Neural progenitor cell (in vitro differentiated cells): ENCODE results near the gene PRDM16. TPM values are rescaled to one million over a fixed set of nuclear protein-coding genes. Genes with fewer than 3 reads are reported as not detected.

Experiments
- DNase-seq: peaks from one replicate; pipeline ENCODE4 v3.0.0-alpha.2; 2016; ENCODE audit warnings: low spot score
- H2AFZ ChIP-seq: fragments of 200-600 bp; sonication (generic); replicated peaks from 2 replicates; pipeline ENCODE4 v1.6.1; 2016; ENCODE audit warnings: antibody characterized with exemption
- H3F3A ChIP-seq: fragments of 200-600 bp; sonication (generic); 2 replicates; pipeline ENCODE4 v1.6.1; 2016; ENCODE audit warnings: antibody characterized with exemption, low read depth
- H3K27ac ChIP-seq: fragments of 200-600 bp; sonication (generic); 2 replicates; pipeline ENCODE4 v1.5.1; 2016; ENCODE audit warnings: mild to moderate bottlenecking
- H3K27me3 ChIP-seq: fragments of 200-600 bp; sonication (generic); 2 replicates; pipeline ENCODE4 v1.6.1; 2016; ENCODE audit warnings: mild to moderate bottlenecking, moderate library complexity
- H3K36me3 ChIP-seq: fragments of 200-600 bp; sonication (generic); 2 replicates; pipeline ENCODE4 v1.5.1; 2016
- H3K4me1 ChIP-seq: fragments of 200-600 bp; sonication (generic); 2 replicates; pipeline ENCODE4 v1.6.1; 2016; ENCODE audit warnings: mixed run types
- H3K4me2 ChIP-seq: fragments of 200-600 bp; sonication (generic); 2 replicates; pipeline ENCODE4 v1.6.1; 2016
- H3K4me3 ChIP-seq: fragments of 200-600 bp; sonication (generic); 2 replicates; pipeline ENCODE4 v1.5.1; 2016
- H3K79me2 ChIP-seq: fragments of 200-600 bp; sonication (generic); 2 replicates; pipeline ENCODE4 v1.6.1; 2016; ENCODE audit warnings: low read depth
- H3K9ac ChIP-seq: fragments of 200-600 bp; sonication (generic); 2 replicates; pipeline ENCODE4 v1.6.1; 2016
- H3K9me3 ChIP-seq: fragments of 200-600 bp; sonication (generic); 2 replicates; pipeline ENCODE4 v1.5.1; 2016; ENCODE audit warnings: low read depth
- H4K20me1 ChIP-seq: fragments of 200-600 bp; sonication (generic); 2 replicates; pipeline ENCODE4 v1.6.1; 2016; ENCODE audit warnings: low read depth
- H3K27ac Mint-ChIP-seq: 3 replicates; pipeline ENCODE4 v1.8.0; 2021; ENCODE audit warnings: mixed read lengths
- H3K27me3 Mint-ChIP-seq: 2 replicates; pipeline ENCODE4 v1.8.0; 2022; ENCODE audit warnings: low read depth, mild to moderate bottlenecking, inconsistent platforms, moderate library complexity, mixed read lengths; ENCODE audit not compliant: insufficient read depth
- H3K36me3 Mint-ChIP-seq: 3 replicates; pipeline ENCODE4 v1.8.0; 2021; ENCODE audit warnings: mixed read lengths
- H3K4me1 Mint-ChIP-seq: 3 replicates; pipeline ENCODE4 v1.8.0; 2021; ENCODE audit warnings: mixed read lengths
- H3K4me3 Mint-ChIP-seq: 3 replicates; pipeline ENCODE4 v1.8.0; 2021; ENCODE audit warnings: mild to moderate bottlenecking, moderate library complexity, mixed read lengths
- H3K9me3 Mint-ChIP-seq: 3 replicates; pipeline ENCODE4 v1.8.0; 2020; ENCODE audit warnings: mixed read lengths
- CTCF ChIP-seq: fragments of 200-600 bp; sonication (generic); IDR thresholded peaks from 2 replicates; pipeline ENCODE4 v1.5.1; 2017; ENCODE audit warnings: antibody characterized with exemption, mild to moderate bottlenecking
- EZH2 ChIP-seq: fragments of 200-600 bp; sonication (generic); IDR thresholded peaks from 2 replicates; pipeline ENCODE4 v1.6.1; 2017; ENCODE audit warnings: antibody characterized with exemption, mild to moderate bottlenecking, moderate library complexity
- EZH2phosphoT487 ChIP-seq: fragments of 200-600 bp; sonication (generic); IDR thresholded peaks from 2 replicates; pipeline ENCODE4 v1.6.1; 2017; ENCODE audit warnings: antibody characterized with exemption
- total RNA-seq: library from RNA; depleted of rRNA; stranded (reverse); fragments of >200 nt; gene quantifications from 2 replicates; pipeline ENCODE4 v1.2.3, GENCODE V29; 2015; ENCODE audit warnings: low replicate concordance

Gene PRDM16
- total RNA-seq, 1 donor from 2014 or later: 1.9 TPM

- no peaks in the 10 kb centered on the region for H3K79me2 ChIP-seq
- H3F3A ChIP-seq: peaks cover 4% of the 10 kb centered on the region
- Mint-ChIP-seq H3K36me3 (peaks cover 3% of the 10 kb centered on the region), H3K27ac (peak overlapping the region; percentile 21), H3K27me3 (no peaks in the 10 kb centered on the region), H3K4me1 (peaks cover 2% of the 10 kb centered on the region), H3K4me3 (no peak overlapping the region), H3K9me3 (peaks cover 11% of the 10 kb centered on the region)
- H3K27me3 ChIP-seq: no peaks in the 10 kb centered on the region
- no peak overlapping the region for H3K27ac ChIP-seq
- no peak overlapping the region for H2AFZ ChIP-seq
- H3K9ac ChIP-seq: no peak overlapping the region
- TF ChIP-seq EZH2phosphoT487: no peak
- peak; percentile 22 for TF ChIP-seq CTCF
- TF ChIP-seq EZH2: no peak
- H4K20me1 ChIP-seq: no peaks in the 10 kb centered on the region
- no peaks in the 10 kb centered on the region for H3K9me3 ChIP-seq
- DNase-seq: no peak
- H3K4me3 ChIP-seq: no peak overlapping the region
- no peak overlapping the region for H3K4me2 ChIP-seq
- no peaks in the 10 kb centered on the region for H3K36me3 ChIP-seq
- no peaks in the 10 kb centered on the region for H3K4me1 ChIP-seq
These were observed 345.1 kb downstream of the PRDM16 start for GRCh38 chr1:3413975-3414710.

DNA sequence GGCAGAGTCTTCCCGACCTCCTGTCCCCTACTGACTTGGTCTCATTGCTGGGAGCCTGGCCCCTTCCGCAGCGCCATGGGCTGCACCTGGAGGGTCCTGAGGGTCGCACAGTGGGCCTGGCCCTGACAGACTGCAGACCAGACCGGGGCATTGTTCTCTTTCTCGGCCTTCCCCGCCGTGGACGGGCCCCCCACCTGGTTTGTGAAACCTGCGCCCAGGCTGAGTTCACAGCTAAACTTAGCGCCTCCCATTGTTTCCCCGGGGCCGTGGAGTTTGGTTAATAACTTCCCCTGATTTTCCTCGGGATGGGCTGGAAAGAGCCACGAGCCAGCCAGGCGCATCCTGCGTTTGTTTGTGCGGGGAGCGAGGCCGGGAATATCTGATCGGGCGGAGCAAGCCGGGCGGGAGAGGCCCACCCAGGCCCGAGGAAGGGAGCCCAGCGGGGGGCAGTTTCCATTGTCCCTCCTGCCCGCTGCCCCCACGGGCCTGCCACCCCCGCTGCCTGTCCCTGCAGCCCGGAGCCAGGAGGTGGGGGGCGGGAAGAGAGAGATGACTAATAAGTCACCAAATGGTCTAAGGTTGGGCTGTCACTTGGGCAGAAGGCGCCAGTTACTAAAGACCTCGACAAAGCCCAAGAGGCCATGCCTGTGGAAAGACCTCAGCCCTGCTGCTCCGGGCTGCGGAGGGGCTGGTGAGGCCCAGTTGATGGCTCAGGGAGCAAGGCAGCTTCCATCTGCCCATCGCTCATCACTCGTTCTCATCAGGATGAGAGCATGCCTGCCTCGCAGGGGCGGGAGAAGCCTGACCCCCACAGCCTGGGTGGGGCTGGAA is 346.5 kb downstream of the PRDM16 start:
- Histone ChIP-seq H3K9me3 (no peaks in the 10 kb centered on the region), H4K20me1 (no peaks in the 10 kb centered on the region), H3K4me3 (no peak overlapping the region), H3F3A (no peaks in the 10 kb centered on the region), H3K4me1 (no peaks in the 10 kb centered on the region), H3K79me2 (no peaks in the 10 kb centered on the region), H3K27ac (no peak overlapping the region), H2AFZ (no peak overlapping the region), H3K9ac (no peak overlapping the region), H3K4me2 (no peak overlapping the region), H3K27me3 (no peaks in the 10 kb centered on the region), H3K36me3 (no peaks in the 10 kb centered on the region)
- TF ChIP-seq EZH2: no peak
- no peak for TF ChIP-seq EZH2phosphoT487
- no peak for TF ChIP-seq CTCF
- H3K27me3 Mint-ChIP-seq: no peaks in the 10 kb centered on the region
- no peak for DNase-seq
- no peak overlapping the region for H3K4me3 Mint-ChIP-seq
- H3K36me3 Mint-ChIP-seq: peaks cover 6% of the 10 kb centered on the region
- H3K27ac Mint-ChIP-seq: no peak overlapping the region
- H3K4me1 Mint-ChIP-seq: peaks cover 2% of the 10 kb centered on the region
- H3K9me3 Mint-ChIP-seq: peaks cover 11% of the 10 kb centered on the region

- H2AFZ ChIP-seq: no peak overlapping the region
- Mint-ChIP-seq H3K27me3 (peaks cover 6% of the 10 kb centered on the region), H3K9me3 (peaks cover 11% of the 10 kb centered on the region), H3K4me3 (no peak overlapping the region), H3K4me1 (peaks cover 9% of the 10 kb centered on the region), H3K27ac (no peak overlapping the region), H3K36me3 (peaks cover 6% of the 10 kb centered on the region)
- no peaks in the 10 kb centered on the region for H4K20me1 ChIP-seq
- H3K79me2 ChIP-seq: no peaks in the 10 kb centered on the region
- H3K27ac ChIP-seq: no peak overlapping the region
- no peaks in the 10 kb centered on the region for H3K27me3 ChIP-seq
- H3K4me3 ChIP-seq: no peak overlapping the region
- no peak overlapping the region for H3K9ac ChIP-seq
- no peaks in the 10 kb centered on the region for H3K36me3 ChIP-seq
- H3K4me2 ChIP-seq: no peak overlapping the region
- TF ChIP-seq CTCF: peak; percentile 67
- TF ChIP-seq EZH2: no peak
- no peak for TF ChIP-seq EZH2phosphoT487
- no peaks in the 10 kb centered on the region for H3K4me1 ChIP-seq
- no peaks in the 10 kb centered on the region for H3K9me3 ChIP-seq
- H3F3A ChIP-seq: no peaks in the 10 kb centered on the region
- no peak for DNase-seq
These were observed 348.2 kb downstream of the PRDM16 start for GRCh38 chr1:3417082-3417739.
